ENCODE data around the gene DMKN.

DMKN gene

GRCh38 chr19:35522745-35523327, 9.4 kb upstream of the DMKN start:
- DNase-seq, result no peak

DNA sequence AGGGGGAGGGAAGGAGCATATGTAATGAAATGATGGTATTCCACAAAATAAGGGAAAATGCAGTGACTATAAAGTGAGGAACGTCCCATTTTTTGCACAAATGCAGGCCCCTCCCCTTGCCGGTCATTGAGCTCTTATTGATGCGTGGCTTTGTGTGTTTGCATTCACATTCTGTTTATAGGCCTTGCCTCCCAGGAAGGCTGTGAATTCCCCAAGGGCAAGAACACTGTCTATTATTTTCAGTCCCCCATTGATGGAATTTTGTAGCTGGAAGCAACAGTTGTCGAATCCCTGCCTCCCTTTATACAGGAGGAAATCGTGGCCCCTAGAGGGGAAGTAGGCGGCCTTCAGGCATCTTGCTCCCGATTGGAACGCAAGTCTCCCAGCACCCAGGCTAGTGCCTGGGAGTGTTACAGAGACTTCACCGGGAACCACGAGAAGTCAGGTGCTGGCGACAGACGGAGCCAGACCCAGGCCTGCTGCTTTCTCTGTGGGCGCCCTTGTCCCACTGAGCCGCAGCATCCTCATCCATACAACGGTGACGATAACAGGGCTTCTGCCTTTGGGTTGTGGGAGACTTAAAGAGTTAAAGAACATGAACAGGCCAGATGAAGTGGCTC, 7.8 kb upstream of the DMKN start:
- DNase-seq, result no peak

- no peak for DNase-seq
These were observed 5.8 kb upstream of the DMKN start for GRCh38 chr19:35519291-35519690.

- DNase-seq, result no peak
These were observed 4.9 kb upstream of the DMKN start for GRCh38 chr19:35518313-35518712.

GRCh38 chr19:35517342-35517741, 3.9 kb upstream of the DMKN start:
- no peak for DNase-seq

- DNase-seq, result no peak
These were observed 2.9 kb upstream of the DMKN start for GRCh38 chr19:35516310-35516709.

GRCh38 chr19:35514282-35514809, 897 bp upstream of the DMKN start:
- DNase-seq, result no peak

DNA sequence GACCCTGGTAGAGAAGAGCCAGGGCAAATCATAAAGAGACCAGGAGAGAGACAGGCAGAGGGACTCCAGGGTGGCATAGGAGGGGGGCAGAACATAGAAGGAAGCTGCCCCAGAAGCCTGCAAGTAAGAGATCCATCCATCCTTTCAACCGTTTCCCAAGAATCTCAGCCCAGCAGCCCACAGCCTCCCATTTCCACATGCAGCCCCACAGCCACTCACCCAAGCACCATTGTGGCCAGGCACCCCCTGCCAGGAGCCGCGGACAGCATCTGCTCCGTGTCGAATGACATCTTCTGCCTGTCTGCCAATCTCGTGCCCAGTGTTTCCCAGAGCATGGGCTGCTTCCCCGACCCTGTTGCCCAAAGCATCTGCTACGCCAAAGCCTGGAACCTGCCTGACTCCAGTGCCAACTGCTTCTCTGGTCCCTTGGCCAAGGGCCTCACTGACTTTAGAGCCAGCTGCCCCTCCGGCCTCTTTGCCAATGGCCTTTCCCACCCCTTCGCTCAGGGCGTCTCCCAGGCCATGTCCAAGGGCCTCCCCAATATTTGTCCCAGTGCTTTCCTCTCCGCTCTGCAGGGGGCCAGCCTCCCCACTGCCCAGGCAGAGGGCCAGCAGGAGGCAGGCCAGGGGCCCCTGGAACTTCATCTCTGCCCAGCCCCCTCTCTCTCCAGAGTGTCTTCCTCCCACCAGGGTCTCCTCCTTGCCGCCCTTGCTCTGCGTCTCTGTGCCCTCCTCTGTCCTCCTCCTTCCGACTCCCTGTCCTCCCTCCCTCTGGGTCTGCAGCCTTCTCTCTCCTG, 420 bp downstream of the DMKN start:
- no peak for DNase-seq

GRCh38 chr19:35511337-35511736, 2.1 kb downstream of the DMKN start:
- no peak for DNase-seq

DNA sequence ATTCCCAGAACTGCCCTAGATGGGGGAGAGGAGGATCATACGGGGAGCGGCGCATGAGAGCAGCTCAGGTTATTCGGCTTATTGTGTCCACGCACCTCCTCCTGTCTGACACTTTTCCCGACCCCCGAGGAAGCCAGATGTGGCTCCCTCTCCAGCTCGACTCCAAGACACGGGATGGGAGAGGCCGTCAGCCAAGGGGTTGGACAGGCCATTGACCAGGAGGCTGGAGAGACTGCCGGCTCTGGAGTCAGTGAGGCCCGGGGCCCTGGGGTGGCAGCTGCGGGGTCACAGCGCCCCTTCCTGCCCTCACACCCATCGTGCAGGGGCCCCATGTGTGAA, 2.9 kb downstream of the DMKN start:
- no peak for DNase-seq

DNA sequence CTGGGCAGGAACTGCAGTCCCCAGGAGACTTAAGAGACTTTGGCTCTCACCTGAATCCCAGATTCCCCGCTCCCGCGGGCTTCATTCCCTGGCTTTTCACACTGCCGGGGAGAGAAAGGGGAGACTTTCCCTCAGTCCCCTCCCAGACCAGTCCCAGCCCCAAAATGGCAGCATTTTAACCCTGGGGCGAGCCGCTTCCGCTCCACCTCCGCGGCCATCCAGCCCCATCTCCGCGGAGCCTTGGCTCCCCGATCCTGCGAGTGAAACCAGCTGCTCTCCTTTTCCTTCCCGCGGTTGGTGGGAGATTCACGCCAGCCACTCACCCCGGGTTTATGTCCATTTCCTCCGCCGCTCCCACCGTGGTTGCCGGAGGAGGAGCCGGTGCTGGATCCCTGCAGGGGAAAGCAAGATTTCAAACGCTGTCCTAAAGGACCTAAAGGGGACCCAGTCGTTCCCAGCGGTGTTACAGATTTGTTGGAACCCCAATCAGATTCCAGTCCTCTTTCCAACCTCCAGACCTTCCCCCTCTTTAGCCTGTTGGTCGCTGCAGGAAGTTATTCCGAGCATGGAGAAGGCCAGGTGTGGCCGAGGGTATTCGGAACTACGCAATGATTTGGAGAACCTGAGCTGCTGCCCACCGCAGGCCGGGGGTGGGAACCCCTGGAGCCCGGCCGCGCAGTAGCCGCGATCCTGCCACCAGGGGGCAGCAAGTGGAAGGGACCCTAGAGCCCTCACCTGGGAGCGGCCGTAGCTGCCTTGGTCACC, 3.4 kb downstream of the DMKN start:
- DNase-seq, result peak; percentile 49

DNA sequence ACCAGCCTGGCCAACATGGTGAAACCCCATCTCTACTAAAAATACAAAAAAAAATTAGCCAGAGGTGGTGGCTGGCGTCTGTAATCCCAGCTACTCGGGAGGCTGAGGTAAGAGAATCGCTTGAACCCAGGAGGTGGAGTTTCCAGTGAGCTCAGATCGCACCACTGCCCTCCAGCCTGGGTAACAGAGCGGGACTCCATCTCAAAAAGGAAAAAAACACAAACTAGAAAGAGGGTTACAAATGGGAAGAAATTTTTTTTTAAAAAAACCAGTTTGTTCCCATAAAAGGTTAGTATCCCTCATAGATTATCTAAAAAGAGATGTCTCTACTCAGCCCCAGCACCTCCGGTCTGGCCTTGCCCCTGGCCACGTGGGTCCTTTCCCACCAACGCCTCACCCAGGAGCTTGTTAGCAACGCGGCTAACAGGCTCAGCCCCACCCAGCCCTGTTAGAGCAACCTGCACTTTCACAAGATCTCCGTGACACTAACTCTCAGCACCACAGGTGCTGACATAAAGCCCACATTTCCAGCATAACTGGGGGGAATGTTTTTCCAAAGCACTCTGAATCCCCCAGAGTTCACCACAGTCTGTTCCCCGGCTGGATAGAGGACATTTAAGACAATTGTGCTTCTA, 4.3 kb downstream of the DMKN start:
- DNase-seq, result no peak

DNA sequence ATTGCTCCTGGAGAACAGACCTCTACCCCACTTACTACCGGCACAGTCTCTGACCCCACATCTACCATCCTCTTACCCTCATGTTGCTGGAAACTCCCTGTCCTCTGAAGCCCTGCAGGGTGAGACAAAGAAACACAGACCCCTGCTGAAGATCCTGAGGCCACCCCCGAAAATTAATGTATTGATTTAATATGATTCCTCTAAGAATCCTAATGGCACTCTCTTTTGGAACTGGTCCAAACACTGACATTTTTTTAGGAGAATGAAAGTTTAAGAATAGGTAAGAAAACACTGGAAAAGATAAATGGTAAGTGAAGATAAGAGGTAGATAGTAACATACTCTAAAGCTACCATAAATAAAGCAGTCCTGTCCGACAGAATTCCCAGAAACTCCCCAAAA, 5.3 kb downstream of the DMKN start:
- no peak for DNase-seq

DNA sequence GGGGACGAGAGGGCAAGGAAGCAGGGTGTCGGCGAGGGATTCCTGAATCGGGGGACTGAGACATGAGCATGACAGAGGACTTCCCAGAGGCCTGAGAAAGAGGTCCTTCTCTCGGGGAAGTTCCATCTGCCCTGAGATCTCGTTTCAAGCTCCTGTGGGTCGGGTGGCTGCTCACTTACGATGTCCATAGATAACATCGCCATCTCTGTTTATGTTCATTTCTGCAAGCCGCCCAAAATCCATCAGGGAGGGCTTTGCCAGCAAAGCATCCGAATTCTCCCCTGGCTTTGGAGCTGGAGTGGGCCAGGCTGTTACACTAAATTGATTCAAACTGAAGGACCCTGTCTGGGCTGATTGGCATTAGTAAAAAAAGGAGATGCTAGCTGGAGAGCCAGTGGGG, 5.9 kb downstream of the DMKN start:
- no peak for DNase-seq

- DNase-seq, result no peak
These were observed 7.4 kb downstream of the DMKN start for GRCh38 chr19:35506011-35506410.

GRCh38 chr19:35502751-35503150, 10.7 kb downstream of the DMKN start:
- no peak for DNase-seq

- DNase-seq, result no peak
These were observed 11.8 kb downstream of the DMKN start for GRCh38 chr19:35501684-35502083.

GRCh38 chr19:35500611-35501010, 12.8 kb downstream of the DMKN start:
- DNase-seq, result no peak

- no peak for DNase-seq
These were observed 14.4 kb downstream of the DMKN start for GRCh38 chr19:35498984-35499527.

DNA sequence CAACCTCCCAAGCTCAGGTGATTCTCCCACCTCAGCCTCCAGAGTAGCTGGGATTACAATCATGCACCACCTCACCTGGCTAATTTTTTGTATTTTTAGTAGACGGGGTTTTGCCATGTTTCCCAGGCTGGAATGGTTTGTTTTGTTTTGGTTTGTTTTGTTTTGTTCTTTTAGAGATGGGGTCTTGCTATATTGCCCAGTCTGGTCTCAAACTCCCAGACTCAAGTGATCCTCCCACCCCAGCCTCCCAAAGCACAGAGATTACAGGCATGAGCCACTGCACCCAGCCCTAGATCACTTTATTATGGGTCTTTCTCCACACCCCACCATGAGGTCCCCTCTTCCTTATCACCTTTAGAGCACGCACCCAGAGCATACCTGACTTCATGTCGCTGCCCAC, 15.2 kb downstream of the DMKN start:
- DNase-seq, result no peak

DNA sequence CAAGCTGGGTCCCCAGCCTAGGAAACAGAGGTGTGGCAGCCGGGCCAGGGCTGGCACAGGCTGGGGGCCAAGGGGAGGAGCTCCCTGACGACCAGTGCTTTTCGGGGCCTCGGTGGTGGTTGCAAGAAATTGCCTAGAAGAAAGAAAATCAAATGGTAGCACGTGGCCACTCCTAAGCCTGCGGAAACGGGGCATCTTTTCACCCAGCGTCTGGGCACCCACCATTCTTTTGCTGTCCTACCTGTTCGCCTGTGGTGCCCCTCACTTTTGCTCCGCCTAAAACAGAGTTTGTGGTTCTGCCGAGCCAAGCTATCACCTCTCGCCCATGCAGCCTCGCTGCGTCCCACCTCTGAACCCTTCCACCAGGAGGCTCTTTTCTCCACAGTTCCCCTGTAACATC, 16.0 kb downstream of the DMKN start:
- DNase-seq, result no peak

Data from inflammatory macrophage treated with lipopolysaccharide for 4 hours (primary cell).